ENCODE data around the gene SMTNL2. TPM values are rescaled to one million over a fixed set of nuclear protein-coding genes. Genes with fewer than 3 reads are reported as not detected.

Gene SMTNL2
- total and polyA plus RNA-seq, 2 of the 4 experiments (the other 2 are of a cell fraction) = not detected

Small RNA genes within 50 kb of the gene (microRNA-seq; reads per million reads assigned to microRNA genes)
- not detected for gene RNU6-955P (ENCODE audit: insufficient read depth, insufficient read length)

Small RNA genes within 50 kb of the gene (small RNA-seq; reads per million reads assigned to genes)
- gene RNU6-955P = 0 reads per million in 5 experiments

Other genes starting within 250 kb of the SMTNL2 start
- gene UBE2G1, start 217.9 kb upstream of the SMTNL2 start, total RNA-seq (2012; rRNA removed) = 26.3 and 37.5 TPM in 2 replicates
- gene UBE2G1, start 217.9 kb upstream of the SMTNL2 start, polyA plus RNA-seq (2012; rRNA removed) = 26.6 and 28.9 TPM in 2 replicates
- 0.18 TPM in 1 of 2 replicates, not detected in the other for gene SPNS3, start 150.6 kb upstream of the SMTNL2 start, total RNA-seq (2012; rRNA removed)
- not detected in 2 replicates for gene SPNS3, start 150.6 kb upstream of the SMTNL2 start, polyA plus RNA-seq (2012; rRNA removed)
- under 0.01 TPM in 1 of 2 replicates, not detected in the other for gene SPNS2, start 85.6 kb upstream of the SMTNL2 start, total RNA-seq (2012; rRNA removed)
- gene SPNS2, start 85.6 kb upstream of the SMTNL2 start, polyA plus RNA-seq (2012; rRNA removed) = not detected in 2 replicates
- 22.6 and 24.7 TPM in 2 replicates for gene MYBBP1A, start 29.1 kb upstream of the SMTNL2 start, total RNA-seq (2012; rRNA removed)
- 45.9 and 53.0 TPM in 2 replicates for gene MYBBP1A, start 29.1 kb upstream of the SMTNL2 start, polyA plus RNA-seq (2012; rRNA removed)
- gene GGT6, start 24.0 kb upstream of the SMTNL2 start, total RNA-seq (2012; rRNA removed) = not detected in 2 replicates
- gene GGT6, start 24.0 kb upstream of the SMTNL2 start, polyA plus RNA-seq (2012; rRNA removed) = not detected in 2 replicates
- not detected in 2 replicates for gene ALOX15, start 57.1 kb downstream of the SMTNL2 start, total RNA-seq (2012; rRNA removed)
- gene ALOX15, start 57.1 kb downstream of the SMTNL2 start, polyA plus RNA-seq (2012; rRNA removed) = not detected in 2 replicates
- 6.3 and 9.2 TPM in 2 replicates for gene PELP1, start 119.6 kb downstream of the SMTNL2 start, total RNA-seq (2012; rRNA removed)
- 20.8 and 24.0 TPM in 2 replicates for gene PELP1, start 119.6 kb downstream of the SMTNL2 start, polyA plus RNA-seq (2012; rRNA removed)
- 3.9 and 6.1 TPM in 2 replicates for gene ARRB2, start 126.1 kb downstream of the SMTNL2 start, total RNA-seq (2012; rRNA removed)
- gene ARRB2, start 126.1 kb downstream of the SMTNL2 start, polyA plus RNA-seq (2012; rRNA removed) = 10.6 and 12.5 TPM in 2 replicates
- 9.9 and 10.3 TPM in 2 replicates for gene MED11, start 146.9 kb downstream of the SMTNL2 start, total RNA-seq (2012; rRNA removed)
- 23.3 and 24.1 TPM in 2 replicates for gene MED11, start 146.9 kb downstream of the SMTNL2 start, polyA plus RNA-seq (2012; rRNA removed)
- under 0.01 TPM in 1 of 2 replicates, not detected in the other for gene ZMYND15, start 155.3 kb downstream of the SMTNL2 start, total RNA-seq (2012; rRNA removed)
- 0.07 and 0.14 TPM in 2 replicates for gene ZMYND15, start 155.3 kb downstream of the SMTNL2 start, polyA plus RNA-seq (2012; rRNA removed)
- gene CXCL16, start 155.4 kb downstream of the SMTNL2 start, total RNA-seq (2012; rRNA removed) = 0.28 and 0.36 TPM in 2 replicates
- gene CXCL16, start 155.4 kb downstream of the SMTNL2 start, polyA plus RNA-seq (2012; rRNA removed) = 1.2 and 1.6 TPM in 2 replicates
- not detected in 2 replicates for gene TM4SF5, start 187.4 kb downstream of the SMTNL2 start, total RNA-seq (2012; rRNA removed)
- not detected in 2 replicates for gene TM4SF5, start 187.4 kb downstream of the SMTNL2 start, polyA plus RNA-seq (2012; rRNA removed)
- gene VMO1, start 201.8 kb downstream of the SMTNL2 start, total RNA-seq (2012; rRNA removed) = not detected in 2 replicates
- gene VMO1, start 201.8 kb downstream of the SMTNL2 start, polyA plus RNA-seq (2012; rRNA removed) = 0.14 TPM in 1 of 2 replicates, not detected in the other
- not detected in 2 replicates for gene GLTPD2, start 204.4 kb downstream of the SMTNL2 start, total RNA-seq (2012; rRNA removed)
- gene GLTPD2, start 204.4 kb downstream of the SMTNL2 start, polyA plus RNA-seq (2012; rRNA removed) = not detected in 2 replicates
- 217 and 244 TPM in 2 replicates for gene PSMB6, start 211.6 kb downstream of the SMTNL2 start, total RNA-seq (2012; rRNA removed)
- 254 and 291 TPM in 2 replicates for gene PSMB6, start 211.6 kb downstream of the SMTNL2 start, polyA plus RNA-seq (2012; rRNA removed)
- 9.4 and 12.5 TPM in 2 replicates for gene PLD2, start 222.6 kb downstream of the SMTNL2 start, total RNA-seq (2012; rRNA removed)
- 28.0 and 28.8 TPM in 2 replicates for gene PLD2, start 222.6 kb downstream of the SMTNL2 start, polyA plus RNA-seq (2012; rRNA removed)
- 12.2 and 12.8 TPM in 2 replicates for gene MINK1, start 248.8 kb downstream of the SMTNL2 start, total RNA-seq (2012; rRNA removed)
- gene MINK1, start 248.8 kb downstream of the SMTNL2 start, polyA plus RNA-seq (2012; rRNA removed) = 40.9 and 41.3 TPM in 2 replicates

All from IMR-90 (cell line).